Ovary (tissue), 9 donors: ENCODE measurements around the gene SPATA19. TPM values are rescaled to one million over a fixed set of nuclear protein-coding genes. Genes with fewer than 3 reads are reported as not detected.

Source experiments
- DNase-seq, 5 donors: peaks; one replicate each; pipeline ENCODE4 v3.0.0-alpha.2; 2019 to 2020
- H3K27ac ChIP-seq, 2 donors: fragments of 200-600 bp; one replicate each; pipeline versions ENCODE4 v1.5.1 to v1.8.0; 2019 to 2022
- H3K27me3 ChIP-seq: fragments of 200-600 bp; one replicate; pipeline ENCODE4 v1.8.0; 2022
- H3K36me3 ChIP-seq: fragments of 200-600 bp; sonication (generic); one replicate; pipeline ENCODE4 v1.5.1; 2019
- H3K4me1 ChIP-seq: one replicate; pipeline ENCODE4 v1.8.1; 2013; ENCODE audit warnings: mild to moderate bottlenecking, moderate library complexity; ENCODE audit not compliant: insufficient read depth
- H3K4me3 ChIP-seq: fragments of 200-600 bp; sonication (generic); one replicate; pipeline ENCODE4 v1.5.1; 2017
- H3K9me3 ChIP-seq, 2 donors: fragments of 200-600 bp in 1 of 2; sonication (generic) in 1 of 2; one replicate each; pipeline versions ENCODE4 v1.5.1 to v1.8.1; 2013 to 2019; ENCODE audit warnings: mild to moderate bottlenecking in 1 of 2, moderate library complexity in 1 of 2
- EP300 ChIP-seq: sonication (generic); formaldehyde crosslinking; IDR thresholded peaks from one replicate; pipeline ENCODE4 v1.6.1; 2017; ENCODE audit warnings: antibody characterized with exemption
- POLR2A ChIP-seq: fragments of 450-650 bp; IDR thresholded peaks from one replicate; pipeline ENCODE4 v1.6.1; 2017; ENCODE audit warnings: antibody characterized with exemption, mild to moderate bottlenecking, moderate library complexity
- WGBS, 3 donors: extraction: QIAGEN DNeasy Blood & Tissue Kit in 1 of 3; methylation state at CpG; one replicate each; pipeline versions ENCODE4 v1.1.5 to v1.1.7; 2013 to 2017; 5-methylcytosine and 5-hydroxymethylcytosine counted together
- intact Hi-C, 4 donors: fragments of 100-400 bp; cut with DNase I; formaldehyde crosslinking; loops; one replicate each; pipeline versions ENCODE4 v1.11.0 to v1.15.1; 2022 to 2023
- polyA plus RNA-seq, 2 donors: library from polyadenylated mRNA; stranded (reverse); fragments of 200-250 nt in 1 of 2; fragments of 350-450 nt in 1 of 2; fragmentation: Illumina TruSeq in 1 of 2; extraction: RNeasy Lipid Tissue Mini Kit (QIAGEN cat#74804) in 1 of 2; gene quantifications; one replicate each; pipeline ENCODE4 v1.2.3, GENCODE V29; 2013 to 2014
- total RNA-seq, 7 donors: library from RNA; depleted of rRNA in 2 of 7; stranded (reverse); fragments of >200 nt in 2 of 7; fragmentation: NEBNext Ultra II Directional in 3 of 7; extraction: Animal tissue kit (Norgen Biotek cat#: 25700) in 3 of 7; gene quantifications; one replicate each; pipeline versions ENCODE4 v1.1.0 to v1.2.4, GENCODE V29; 2016 to 2023
- TF ChIP-seq, protein P1 (sequence below), 3 donors: fragments of 450-650 bp in 2 of 3; fragments of 200-600 bp in 1 of 3; IDR thresholded peaks; one replicate each; pipeline versions ENCODE4 v1.5.1 to v1.8.0; 2016 to 2022; ENCODE audit warnings: antibody characterized with exemption in 3 of 3, mild to moderate bottlenecking in 1 of 3
- donor health status: DM: no; HTN: no; CAD: no; lungs with moderate emphysema.
- donor health status: DM: no; HTN: no; CAD: no.
- donor health status: Bipolar disorder and iron deficiency.
- donor health status: DM: yes; HTN: yes; CAD: no.
- donor health status: DM: no; HTN: no; CAD: no.
- donor health status: DM: yes; HTN: yes; CAD: no.

Gene SPATA19
- total and polyA plus RNA-seq, 9 donors, result not detected

DNA sequence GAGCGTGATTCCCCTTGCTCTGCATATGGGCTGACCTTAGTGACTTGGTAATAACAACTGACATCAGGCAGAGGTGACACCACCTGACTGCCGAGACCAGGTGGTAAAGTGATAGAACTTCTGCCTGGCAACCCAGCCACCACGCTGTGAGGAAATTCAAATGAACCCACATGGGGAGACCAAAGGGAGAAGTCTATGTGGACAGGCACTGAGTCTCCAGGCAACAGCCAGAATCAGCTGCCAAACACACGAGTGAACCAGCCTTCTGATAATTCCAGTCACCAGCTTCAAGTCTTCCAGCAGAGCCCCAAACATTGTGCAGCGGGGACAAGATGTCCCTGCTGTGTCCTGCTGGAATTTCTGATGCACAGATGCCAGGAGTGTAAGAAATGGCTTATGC lies 29.7 kb downstream of the SPATA19 start:
- H3K4me1 ChIP-seq, result no peaks in the 10 kb centered on the region
- no peaks in the 10 kb centered on the region for H3K36me3 ChIP-seq
- no peaks in the 10 kb centered on the region for H3K27me3 ChIP-seq
- H3K4me3 ChIP-seq, result no peak overlapping the region
- no peak for DNase-seq
- TF ChIP-seq POLR2A (no peak), EP300 (no peak)
- TF ChIP-seq, protein P1, sequence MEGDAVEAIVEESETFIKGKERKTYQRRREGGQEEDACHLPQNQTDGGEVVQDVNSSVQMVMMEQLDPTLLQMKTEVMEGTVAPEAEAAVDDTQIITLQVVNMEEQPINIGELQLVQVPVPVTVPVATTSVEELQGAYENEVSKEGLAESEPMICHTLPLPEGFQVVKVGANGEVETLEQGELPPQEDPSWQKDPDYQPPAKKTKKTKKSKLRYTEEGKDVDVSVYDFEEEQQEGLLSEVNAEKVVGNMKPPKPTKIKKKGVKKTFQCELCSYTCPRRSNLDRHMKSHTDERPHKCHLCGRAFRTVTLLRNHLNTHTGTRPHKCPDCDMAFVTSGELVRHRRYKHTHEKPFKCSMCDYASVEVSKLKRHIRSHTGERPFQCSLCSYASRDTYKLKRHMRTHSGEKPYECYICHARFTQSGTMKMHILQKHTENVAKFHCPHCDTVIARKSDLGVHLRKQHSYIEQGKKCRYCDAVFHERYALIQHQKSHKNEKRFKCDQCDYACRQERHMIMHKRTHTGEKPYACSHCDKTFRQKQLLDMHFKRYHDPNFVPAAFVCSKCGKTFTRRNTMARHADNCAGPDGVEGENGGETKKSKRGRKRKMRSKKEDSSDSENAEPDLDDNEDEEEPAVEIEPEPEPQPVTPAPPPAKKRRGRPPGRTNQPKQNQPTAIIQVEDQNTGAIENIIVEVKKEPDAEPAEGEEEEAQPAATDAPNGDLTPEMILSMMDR (IDR thresholded peaks at IDR 0.05), result no peak
- no peaks in the 10 kb centered on the region for H3K9me3 ChIP-seq
- WGBS, 3 donors, result 54 to 72% (median 64%) methylated on average over 5 of the region's 5 CpGs
- intact Hi-C loops, result no loop called here
- no peak overlapping the region for H3K27ac ChIP-seq

DNA sequence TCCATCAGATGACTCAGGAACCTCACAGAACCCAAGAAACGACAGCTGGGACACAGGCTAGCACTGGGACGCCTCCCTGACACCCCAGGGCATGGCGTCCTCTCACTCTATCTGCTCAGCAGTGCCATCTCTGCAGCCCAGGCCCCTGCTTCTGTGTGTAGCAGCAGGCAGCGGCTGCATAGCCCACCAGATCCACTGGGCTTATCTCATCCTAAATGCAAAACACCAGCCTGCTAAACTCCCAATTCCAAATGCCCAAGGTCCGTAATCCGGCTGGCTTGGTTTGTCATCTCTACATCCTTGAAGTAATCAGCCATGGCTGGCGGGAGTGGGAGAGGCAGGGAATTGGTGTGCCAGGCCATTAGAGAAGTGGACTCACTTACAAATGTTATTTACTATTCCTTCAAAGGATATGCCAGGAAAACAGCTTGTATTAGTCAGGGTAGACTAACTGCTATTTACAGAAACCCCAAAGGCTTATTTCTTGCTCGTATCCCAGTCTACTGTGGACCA lies 30.7 kb downstream of the SPATA19 start:
- no peaks in the 10 kb centered on the region for H3K27me3 ChIP-seq
- no peaks in the 10 kb centered on the region for H3K9me3 ChIP-seq
- no peak overlapping the region for H3K4me3 ChIP-seq
- no peak overlapping the region for H3K27ac ChIP-seq
- H3K36me3 ChIP-seq, result no peaks in the 10 kb centered on the region
- H3K4me1 ChIP-seq, result no peaks in the 10 kb centered on the region
- TF ChIP-seq EP300, result no peak
- TF ChIP-seq, protein P1 (IDR thresholded peaks at IDR 0.05), result no peak
- no peak for TF ChIP-seq POLR2A
- DNase-seq, result no peak
- 40 to 43% (median 42%) methylated on average over 8 of the region's 8 CpGs for WGBS, 3 donors
- intact Hi-C loops, result no loop called here

DNA sequence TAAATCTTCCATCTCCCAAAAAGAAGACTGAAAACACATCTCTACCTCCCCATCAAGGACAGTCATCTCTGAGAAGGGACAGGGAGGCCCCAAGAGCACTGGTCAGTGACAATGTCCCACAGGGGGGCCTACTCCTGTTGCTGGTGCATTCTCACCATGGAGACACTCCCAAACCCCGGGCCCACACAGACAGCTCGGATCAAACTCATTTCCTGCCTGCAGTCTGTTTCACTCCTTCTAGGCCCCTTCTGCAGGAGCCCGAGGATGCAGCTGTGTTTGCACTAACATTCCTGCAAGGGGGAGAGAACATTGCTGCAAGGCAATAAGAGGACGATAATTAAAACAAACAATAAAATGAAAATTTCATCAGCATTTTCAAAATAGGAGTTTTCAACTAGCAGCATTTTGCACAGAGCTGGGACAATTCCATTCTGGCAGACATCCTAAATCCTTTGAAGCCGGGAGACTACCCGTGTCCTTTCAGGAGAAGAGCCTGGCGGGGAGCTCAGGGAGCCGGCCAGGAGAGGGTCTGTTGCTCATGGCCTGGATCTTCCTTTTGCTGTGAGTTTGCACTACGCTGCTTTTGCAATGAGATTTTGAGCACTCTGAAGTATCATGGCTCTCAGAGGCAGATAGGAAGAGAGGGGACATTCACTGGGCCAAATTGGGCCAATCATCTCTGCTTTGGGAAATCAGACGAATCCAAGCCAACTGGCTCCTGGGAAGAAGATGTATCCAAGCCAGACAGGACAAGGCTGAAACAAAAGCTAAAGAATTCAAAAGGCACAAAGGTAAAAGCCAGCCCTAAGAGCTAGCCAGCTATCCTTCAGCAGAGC lies 33.2 kb downstream of the SPATA19 start:
- Histone ChIP-seq H3K27ac (no peak overlapping the region), H3K4me3 (no peak overlapping the region), H3K9me3 (no peaks in the 10 kb centered on the region), H3K4me1 (no peaks in the 10 kb centered on the region), H3K27me3 (no peaks in the 10 kb centered on the region), H3K36me3 (no peaks in the 10 kb centered on the region)
- TF ChIP-seq, protein P1 (IDR thresholded peaks at IDR 0.05), result no peak
- no peak for TF ChIP-seq POLR2A
- no peak for TF ChIP-seq EP300
- intact Hi-C loops, result no loop called here
- no peak for DNase-seq
- 28 to 34% (median 28%) methylated on average over 10 of the region's 10 CpGs for WGBS, 3 donors

DNA sequence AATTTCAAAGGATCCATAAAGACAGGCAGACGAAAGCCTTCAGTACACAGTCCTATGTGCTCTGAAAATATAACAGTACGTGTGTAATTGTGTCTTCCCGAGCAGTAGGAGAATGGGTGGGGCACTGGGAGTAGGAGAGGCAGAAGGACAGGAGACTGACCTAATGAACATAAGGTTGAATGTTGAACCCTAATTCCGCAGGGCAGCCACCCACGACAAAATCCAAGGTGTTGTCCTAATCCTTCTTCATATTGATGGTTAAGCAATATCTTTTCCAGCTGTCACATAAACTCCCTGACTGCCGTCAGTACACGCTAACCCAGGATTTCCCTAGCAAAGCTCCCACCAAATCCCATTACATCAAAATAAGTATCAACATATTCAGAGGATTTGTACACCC lies 34.5 kb downstream of the SPATA19 start:
- TF ChIP-seq, protein P1 (IDR thresholded peaks at IDR 0.05), result no peak
- TF ChIP-seq EP300, result no peak
- TF ChIP-seq POLR2A, result no peak
- Histone ChIP-seq H3K4me1 (no peaks in the 10 kb centered on the region), H3K27me3 (no peaks in the 10 kb centered on the region), H3K9me3 (no peaks in the 10 kb centered on the region), H3K36me3 (no peaks in the 10 kb centered on the region), H3K4me3 (no peak overlapping the region), H3K27ac (no peak overlapping the region)
- intact Hi-C loops, result no loop called here
- DNase-seq, result no peak
- 65 to 74% (median 66%) methylated on average over 7 of the region's 7 CpGs for WGBS, 3 donors
